ENCODE data around the gene KLHDC9. TPM values are rescaled to one million over a fixed set of nuclear protein-coding genes. Genes with fewer than 3 reads are reported as not detected.
"Not testable (repeated sequence)": the region's sequence is repeated elsewhere in the genome, so short reads cannot be mapped to it uniquely, and the experiment has no call there.

KLHDC9 gene
- total and polyA plus RNA-seq, 2 donors (not counting 1 experiment from before 2014, with no cell fraction given) = 0.95 to 3.0 TPM

DNA sequence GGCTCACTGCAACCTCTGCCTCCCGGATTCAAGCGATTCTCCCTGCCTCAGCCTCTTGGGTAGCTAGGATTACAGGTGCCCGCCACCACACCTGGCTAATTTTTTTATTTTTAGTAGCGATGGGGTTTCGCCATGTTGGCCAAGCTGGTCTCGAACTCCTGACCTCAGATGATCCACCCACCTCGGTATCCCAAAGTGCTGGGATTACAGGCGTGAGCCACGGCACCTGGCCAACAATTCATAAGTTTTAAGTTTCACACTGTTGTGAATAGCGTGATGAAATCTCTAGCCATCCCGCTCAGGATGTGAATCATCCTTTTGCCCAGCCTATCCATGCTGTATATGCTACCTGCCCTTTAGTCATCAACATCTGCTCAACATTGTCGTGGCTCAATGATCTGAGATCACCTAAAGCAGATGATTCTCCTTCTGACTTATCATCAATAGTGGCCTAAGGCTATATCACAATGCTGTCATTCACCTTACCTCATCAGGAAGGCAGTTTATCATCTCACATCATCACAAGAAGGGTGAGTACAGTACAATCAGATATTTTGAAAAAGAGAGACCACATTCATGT is 17.1 kb downstream of the KLHDC9 start:
- peak; percentile 90 to 96 for DNase-seq (ENCODE audit: low read depth in 2 of 2)
- Histone ChIP-seq H3K4me2 (ENCODE audit: extremely low read depth, insufficient read depth, low read length) (peak overlapping the region; percentile 57), H3K27ac (ENCODE audit: insufficient read depth, low read length) (peak overlapping the region; percentile 18)

DNA sequence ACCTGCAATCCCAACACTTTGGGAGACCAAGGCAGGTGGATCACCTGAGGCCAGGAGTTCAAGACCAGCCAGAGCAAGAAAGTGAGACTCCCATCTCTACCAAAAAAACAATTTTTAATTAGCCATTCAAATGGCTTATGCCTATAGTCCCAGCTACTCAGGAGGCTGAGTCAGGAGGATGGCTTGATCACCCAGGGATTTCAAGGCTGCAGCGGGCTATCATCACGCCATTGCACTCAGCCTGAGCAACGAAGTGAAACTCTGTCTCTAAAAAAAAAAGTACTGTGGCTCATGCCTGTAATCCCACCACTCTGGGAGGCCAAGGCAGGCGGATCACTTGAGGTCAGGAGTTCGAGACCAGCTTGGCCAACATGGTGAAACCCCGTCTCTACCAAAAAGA is 17.8 kb downstream of the KLHDC9 start:
- H3K9ac ChIP-seq (ENCODE audit: insufficient read depth, low read length) = not testable (repeated sequence)

More for the DNA sequence above, 17.1 kb downstream of the KLHDC9 start:
- no peaks in the 10 kb centered on the region for H3K9me3 ChIP-seq (ENCODE audit: control insufficient read depth, insufficient read depth, low read depth, low read length)
- H3K36me3 ChIP-seq (ENCODE audit: control insufficient read depth, insufficient read depth, low read length) = peaks cover 2% of the 10 kb centered on the region
- H2AFZ ChIP-seq (ENCODE audit: low read length) = no peak overlapping the region
- H3K4me1 ChIP-seq (ENCODE audit: control insufficient read depth, extremely low read depth, insufficient read depth, low read length) = peaks cover 15% of the 10 kb centered on the region
- H4K20me1 ChIP-seq (ENCODE audit: control insufficient read depth, extremely low read depth, insufficient read depth, low read length) = peaks cover 2% of the 10 kb centered on the region
- H3K4me3 ChIP-seq (replicated peaks in 1 of 4; ENCODE audit: control extremely low read depth in 1 of 4, insufficient read depth in 1 of 4, low read depth in 3 of 4, low read length in 4 of 4) = peak overlapping the region in 1 of 4 experiments; percentile 1
- TF ChIP-seq, protein P1, sequence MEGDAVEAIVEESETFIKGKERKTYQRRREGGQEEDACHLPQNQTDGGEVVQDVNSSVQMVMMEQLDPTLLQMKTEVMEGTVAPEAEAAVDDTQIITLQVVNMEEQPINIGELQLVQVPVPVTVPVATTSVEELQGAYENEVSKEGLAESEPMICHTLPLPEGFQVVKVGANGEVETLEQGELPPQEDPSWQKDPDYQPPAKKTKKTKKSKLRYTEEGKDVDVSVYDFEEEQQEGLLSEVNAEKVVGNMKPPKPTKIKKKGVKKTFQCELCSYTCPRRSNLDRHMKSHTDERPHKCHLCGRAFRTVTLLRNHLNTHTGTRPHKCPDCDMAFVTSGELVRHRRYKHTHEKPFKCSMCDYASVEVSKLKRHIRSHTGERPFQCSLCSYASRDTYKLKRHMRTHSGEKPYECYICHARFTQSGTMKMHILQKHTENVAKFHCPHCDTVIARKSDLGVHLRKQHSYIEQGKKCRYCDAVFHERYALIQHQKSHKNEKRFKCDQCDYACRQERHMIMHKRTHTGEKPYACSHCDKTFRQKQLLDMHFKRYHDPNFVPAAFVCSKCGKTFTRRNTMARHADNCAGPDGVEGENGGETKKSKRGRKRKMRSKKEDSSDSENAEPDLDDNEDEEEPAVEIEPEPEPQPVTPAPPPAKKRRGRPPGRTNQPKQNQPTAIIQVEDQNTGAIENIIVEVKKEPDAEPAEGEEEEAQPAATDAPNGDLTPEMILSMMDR (conservative IDR thresholded peaks at IDR 0.05 in 1 of 2, IDR thresholded peaks at IDR 0.05 in 1 of 2; ENCODE audit: low read depth in 1 of 2, low read length in 2 of 2) = no peak
- no peak for TF ChIP-seq EZH2 (IDR thresholded peaks at IDR 0.05; ENCODE audit: low read length, missing control alignments)
- peaks cover 75% of the 10 kb centered on the region for H3K79me2 ChIP-seq (ENCODE audit: control insufficient read depth, insufficient read depth, low read length)
- H3K9ac ChIP-seq (ENCODE audit: insufficient read depth, low read length) = no peak overlapping the region
- no peaks in the 10 kb centered on the region for H3K27me3 ChIP-seq (ENCODE audit: control insufficient read depth, insufficient read depth, low read length)

DNA sequence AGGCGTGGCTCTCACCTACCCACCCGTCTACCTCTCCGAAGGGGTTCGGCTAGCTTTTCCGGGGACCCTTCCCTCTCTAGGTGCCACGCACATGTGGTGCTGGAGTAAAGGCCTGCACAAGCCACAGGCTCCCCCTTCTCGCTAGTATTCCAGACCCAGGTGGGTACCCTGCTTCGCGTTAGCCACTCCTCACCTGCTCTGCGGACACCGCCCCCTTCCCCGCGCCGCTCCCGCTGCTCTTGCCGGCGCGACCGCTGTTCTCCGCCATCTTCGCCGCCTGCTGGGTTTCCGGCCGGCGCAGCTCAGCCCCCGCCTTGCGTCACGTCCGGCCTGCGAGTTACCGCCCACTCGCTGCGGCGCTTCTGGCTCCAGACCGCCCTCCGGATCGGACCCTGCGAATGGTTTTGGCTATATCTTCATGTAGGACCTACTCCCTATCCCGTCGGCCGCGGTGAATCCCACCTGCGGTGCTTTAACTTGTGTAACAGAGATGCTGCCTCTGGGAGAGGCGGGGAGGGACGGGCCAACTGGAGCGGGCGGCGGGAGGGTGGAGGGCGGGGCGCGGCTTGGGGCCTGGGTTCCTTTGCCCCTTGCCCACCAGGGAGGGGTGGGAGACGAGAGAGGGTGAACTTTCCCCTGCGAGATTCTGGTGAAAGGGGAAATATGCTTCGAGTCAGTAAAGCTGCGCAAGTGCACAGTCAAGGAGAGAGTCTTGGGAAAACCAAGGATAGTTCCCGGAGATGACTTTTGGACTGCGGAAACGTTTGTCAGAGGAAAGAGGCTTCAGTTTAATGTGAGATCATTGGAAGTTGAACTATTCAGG is 19.8 kb downstream of the KLHDC9 start, which contains the start of the genes NIT1 and PFDN2:
NIT1 (plus strand) TSS at position 347 of the 823 bp plus-strand sequence; CDS start at position 419, 72 bp downstream.
PFDN2 (minus strand) TSS at position 279 of the 823 bp plus-strand sequence; CDS start at position 268, 11 bp downstream.
- H3K27me3 ChIP-seq (ENCODE audit: control insufficient read depth, insufficient read depth, low read length) = no peaks in the 10 kb centered on the region
- H3K9ac ChIP-seq (ENCODE audit: insufficient read depth, low read length) = peak within 1 kb of the TSS; percentile 97
- H4K20me1 ChIP-seq (ENCODE audit: control insufficient read depth, extremely low read depth, insufficient read depth, low read length) = peaks cover 2% of the 10 kb centered on the region
- H2AFZ ChIP-seq (ENCODE audit: low read length) = peak within 1 kb of the TSS; percentile 95
- TF ChIP-seq EZH2 (IDR thresholded peaks at IDR 0.05; ENCODE audit: low read length, missing control alignments) = no peak
- TF ChIP-seq, protein P1 (conservative IDR thresholded peaks at IDR 0.05 in 1 of 2, IDR thresholded peaks at IDR 0.05 in 1 of 2; ENCODE audit: low read depth in 1 of 2, low read length in 2 of 2) = no peak
- peak; percentile 84 to 87 for DNase-seq (ENCODE audit: low read depth in 2 of 2)
- peak within 1 kb of the TSS; percentile 100 for H3K4me2 ChIP-seq (ENCODE audit: extremely low read depth, insufficient read depth, low read length)
- peaks cover 21% of the 10 kb centered on the region for H3K36me3 ChIP-seq (ENCODE audit: control insufficient read depth, insufficient read depth, low read length)
- H3K4me1 ChIP-seq (ENCODE audit: control insufficient read depth, extremely low read depth, insufficient read depth, low read length) = peaks cover 15% of the 10 kb centered on the region
- peaks cover 57% of the 10 kb centered on the region for H3K79me2 ChIP-seq (ENCODE audit: control insufficient read depth, insufficient read depth, low read length)
- peak within 1 kb of the TSS; percentile 85 to 100 (median 96) for H3K4me3 ChIP-seq (replicated peaks in 1 of 4; ENCODE audit: control extremely low read depth in 1 of 4, insufficient read depth in 1 of 4, low read depth in 3 of 4, low read length in 4 of 4)
- peak within 1 kb of the TSS; percentile 100 for H3K27ac ChIP-seq (ENCODE audit: insufficient read depth, low read length)
- H3K9me3 ChIP-seq (ENCODE audit: control insufficient read depth, insufficient read depth, low read depth, low read length) = no peaks in the 10 kb centered on the region

More for the DNA sequence above, 17.8 kb downstream of the KLHDC9 start:
- not testable (repeated sequence) for H4K20me1 ChIP-seq (ENCODE audit: control insufficient read depth, extremely low read depth, insufficient read depth, low read length); DNase-seq (ENCODE audit: low read depth in 2 of 2); H3K4me3 ChIP-seq (replicated peaks in 1 of 4; ENCODE audit: control extremely low read depth in 1 of 4, insufficient read depth in 1 of 4, low read depth in 3 of 4, low read length in 4 of 4); H2AFZ ChIP-seq (ENCODE audit: low read length); H3K36me3 ChIP-seq (ENCODE audit: control insufficient read depth, insufficient read depth, low read length); H3K9me3 ChIP-seq (ENCODE audit: control insufficient read depth, insufficient read depth, low read depth, low read length); H3K4me2 ChIP-seq (ENCODE audit: extremely low read depth, insufficient read depth, low read length); H3K27me3 ChIP-seq (ENCODE audit: control insufficient read depth, insufficient read depth, low read length); H3K27ac ChIP-seq (ENCODE audit: insufficient read depth, low read length)
- peaks cover 72% of the 10 kb centered on the region for H3K79me2 ChIP-seq (ENCODE audit: control insufficient read depth, insufficient read depth, low read length)
- peaks cover 15% of the 10 kb centered on the region for H3K4me1 ChIP-seq (ENCODE audit: control insufficient read depth, extremely low read depth, insufficient read depth, low read length)

Measured in fibroblast of lung (primary cell).